Activated effector memory CD4-positive, alpha-beta T cell treated with anti-CD3 and anti-CD28 coated beads, Interleukin-2, amount 50 U/mL, for 16 hours (primary cell): ENCODE measurements around the gene FAM234B.
"Not testable (repeated sequence)": the region's sequence is repeated elsewhere in the genome, so short reads cannot be mapped to it uniquely, and the experiment has no call there.

Source experiments
- DNase-seq: peaks from one replicate; pipeline ENCODE4 v3.0.0-alpha.2; 2020

Gene FAM234B

DNA sequence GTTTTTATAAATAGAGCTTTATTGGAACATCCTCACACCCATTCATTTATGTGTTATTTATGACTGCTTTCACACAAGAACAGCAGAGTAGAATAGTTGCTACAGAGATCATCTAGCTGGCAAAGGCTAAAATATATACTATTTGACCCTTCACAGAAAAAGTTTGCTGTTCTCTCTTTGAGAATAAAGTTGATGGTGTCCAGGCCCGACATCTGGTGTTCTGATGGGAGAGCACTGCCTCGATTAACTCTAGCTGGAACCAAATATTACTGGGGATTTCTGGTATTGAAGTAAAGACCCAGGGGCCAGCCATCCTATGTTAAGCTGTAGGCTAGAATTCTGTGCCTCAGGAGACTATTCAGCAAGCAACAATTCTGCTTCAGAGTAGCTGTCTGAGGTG is 21.8 kb downstream of the FAM234B start:
- no peak for DNase-seq

DNA sequence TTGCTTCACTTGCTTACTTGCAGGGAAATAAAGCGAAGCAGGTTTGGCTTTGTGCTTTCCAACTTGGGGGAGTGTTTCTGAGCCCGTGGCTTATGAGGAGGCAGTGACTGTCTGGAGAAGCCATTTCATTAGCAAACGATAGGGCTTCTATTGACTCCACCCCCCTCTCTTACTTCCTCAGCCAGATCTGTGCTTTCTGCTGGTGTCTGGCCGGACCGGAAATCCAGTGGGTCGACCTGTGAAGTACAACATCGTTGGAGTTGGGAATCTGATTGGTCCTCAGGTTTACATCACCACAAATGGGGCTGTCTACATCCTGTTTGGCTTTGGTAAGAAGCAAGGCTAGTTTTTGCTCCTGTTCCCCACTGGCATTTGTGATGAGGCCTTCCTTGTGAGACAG is 22.3 kb downstream of the FAM234B start:
- DNase-seq, result no peak

DNA sequence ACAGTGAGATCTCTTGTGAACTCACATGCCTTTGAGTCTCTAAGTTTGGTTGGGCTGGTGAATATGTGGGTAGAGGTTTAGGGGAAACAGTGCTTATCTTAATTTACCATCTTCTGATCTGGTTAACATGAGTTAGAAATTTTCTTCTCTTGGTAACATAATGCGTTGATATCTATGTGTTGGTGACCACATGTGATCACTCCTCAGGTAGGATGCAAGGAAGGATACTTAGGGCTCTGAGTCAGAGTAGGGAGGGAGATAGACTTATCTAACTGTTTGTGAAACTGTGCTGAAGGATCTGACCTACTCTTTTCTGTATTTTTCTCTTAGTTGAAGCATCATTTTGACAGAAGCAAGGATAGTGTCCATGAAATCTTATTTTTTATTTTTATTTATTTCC is 23.1 kb downstream of the FAM234B start:
- DNase-seq, result no peak

DNA sequence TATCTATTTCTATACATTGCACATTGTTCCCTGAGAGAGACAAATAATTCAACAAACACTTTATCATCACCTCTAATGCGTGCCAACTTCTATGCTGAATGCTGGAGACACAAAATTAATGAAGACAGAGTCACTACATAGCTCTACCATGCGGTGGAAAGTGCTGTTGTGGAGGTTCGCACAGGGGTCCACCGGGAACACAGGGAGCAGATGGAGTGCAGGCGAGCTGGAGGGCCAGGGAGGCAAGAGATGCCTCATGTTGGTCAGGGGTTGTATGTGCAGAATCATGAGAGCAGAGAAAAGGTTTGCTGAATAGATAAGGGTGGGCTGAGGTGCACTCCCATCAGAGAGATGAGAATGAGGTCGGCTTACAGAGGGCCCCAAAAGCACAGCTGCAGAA is 25.2 kb downstream of the FAM234B start:
- DNase-seq, result no peak

DNA sequence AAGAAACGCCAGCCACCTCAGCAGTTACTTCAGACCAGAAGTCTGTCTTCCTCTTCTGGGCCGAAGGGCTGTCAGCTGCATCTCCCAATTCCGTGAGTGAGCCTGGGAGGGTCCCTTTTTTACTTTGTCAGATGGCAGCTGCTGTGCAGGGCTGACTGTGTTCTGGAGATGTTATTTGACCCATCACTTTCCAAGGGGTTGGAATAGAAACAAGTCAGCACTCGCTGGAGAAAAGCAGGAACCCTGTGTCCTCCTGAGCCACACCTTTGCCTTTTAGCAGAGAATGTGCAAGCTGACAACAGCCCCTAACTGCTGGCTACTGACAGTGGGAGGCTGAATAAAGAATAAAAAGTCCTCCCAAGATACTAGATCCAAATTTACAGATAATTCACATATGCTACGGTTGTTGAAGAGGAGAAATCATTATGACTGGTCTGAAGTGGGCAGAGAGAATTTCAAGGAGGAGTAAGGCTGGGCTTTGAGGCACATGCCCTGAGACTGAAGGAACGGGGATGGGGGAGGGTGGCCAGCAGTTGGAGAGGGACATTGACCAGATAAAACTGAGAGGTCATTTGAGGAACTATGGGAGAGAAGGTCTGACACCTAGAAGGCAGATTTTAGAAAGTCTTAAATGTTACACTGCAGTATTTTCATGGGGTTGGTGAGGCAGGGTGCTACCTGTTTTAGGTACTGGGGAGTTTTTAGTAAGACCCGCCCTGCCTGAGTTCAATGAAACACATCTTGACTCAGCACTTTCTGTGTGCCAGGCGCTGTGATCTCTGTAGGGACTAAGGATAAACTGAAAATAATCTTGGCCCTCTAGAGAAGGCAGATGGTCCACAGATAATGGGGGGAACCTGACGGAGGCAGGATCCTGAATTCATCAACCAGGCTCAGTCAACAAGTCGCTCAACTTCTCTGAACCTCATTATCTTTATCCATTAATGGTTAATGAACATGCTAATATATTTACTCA is 27.4 kb downstream of the FAM234B start:
- DNase-seq, result no peak

DNA sequence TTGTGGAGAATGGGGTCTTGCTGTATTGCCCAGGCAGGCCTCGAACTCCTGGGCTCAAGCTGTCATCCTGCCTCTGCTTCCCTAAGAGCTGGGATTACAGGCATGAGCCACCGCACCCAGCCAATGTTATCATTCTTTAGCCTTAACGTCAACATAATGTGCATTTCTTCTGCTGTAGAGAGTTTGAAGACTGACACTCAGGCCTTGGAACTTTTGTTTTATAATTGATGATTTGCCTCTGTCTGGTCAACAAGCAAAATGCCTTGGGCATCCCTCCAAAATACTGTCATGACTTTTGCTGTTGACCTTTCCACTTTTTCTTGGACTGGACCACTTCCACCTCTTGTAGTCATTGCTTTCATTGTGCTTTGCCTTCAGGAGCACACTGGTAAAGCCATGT is 29.0 kb downstream of the FAM234B start:
- DNase-seq, result no peak

DNA sequence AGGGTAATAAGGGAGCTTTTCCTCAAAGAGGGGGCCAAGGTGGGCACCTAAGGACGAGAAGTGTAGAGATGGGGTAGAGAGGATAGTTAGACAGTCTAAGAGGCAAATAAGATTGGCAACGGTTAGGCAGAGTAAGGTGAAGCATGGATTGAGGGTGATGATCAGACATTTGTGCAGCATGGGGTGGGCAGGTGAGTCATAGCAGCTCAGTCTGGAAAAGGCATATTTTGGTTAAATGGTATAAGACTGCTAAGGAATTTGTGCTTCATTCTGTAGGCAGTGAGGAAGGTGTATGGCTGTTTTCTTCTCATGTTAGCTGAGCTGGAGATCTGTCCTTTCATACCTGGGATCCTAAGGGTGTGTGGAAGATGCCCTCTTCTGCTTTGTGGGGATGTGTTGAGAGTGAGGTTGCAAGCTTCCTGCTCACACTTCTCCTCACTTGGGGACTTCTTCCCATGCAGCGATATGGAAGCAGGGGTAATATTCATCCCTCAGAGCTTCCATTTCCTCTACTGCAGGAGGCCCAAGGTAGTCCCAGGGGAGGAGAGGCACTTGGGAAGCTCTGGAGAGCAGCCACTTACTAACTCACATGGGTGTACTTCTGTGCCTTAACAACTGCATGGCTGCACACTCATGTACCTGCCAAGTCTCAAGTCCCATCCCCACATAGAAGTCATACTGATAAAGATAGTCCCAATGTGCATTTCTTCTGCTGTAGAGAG is 30.4 kb downstream of the FAM234B start:
- DNase-seq, result no peak

DNA sequence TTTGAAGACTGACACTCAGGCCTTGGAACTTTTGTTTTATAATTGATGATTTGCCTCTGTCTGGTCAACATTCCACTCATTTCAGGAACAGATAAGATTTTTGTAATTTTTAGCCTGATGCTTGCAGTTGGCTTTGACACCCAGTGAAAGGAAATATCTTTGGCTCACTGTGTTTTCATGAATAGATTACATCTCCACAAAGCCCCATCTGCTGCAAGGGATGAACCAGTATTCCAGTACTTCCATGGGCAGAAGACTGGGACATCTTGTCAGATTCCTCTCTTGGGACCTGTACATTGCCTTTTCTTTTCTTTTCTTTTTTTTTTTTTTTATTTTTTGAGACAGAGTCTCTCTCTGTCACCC is 30.9 kb downstream of the FAM234B start:
- no peak for DNase-seq

DNA sequence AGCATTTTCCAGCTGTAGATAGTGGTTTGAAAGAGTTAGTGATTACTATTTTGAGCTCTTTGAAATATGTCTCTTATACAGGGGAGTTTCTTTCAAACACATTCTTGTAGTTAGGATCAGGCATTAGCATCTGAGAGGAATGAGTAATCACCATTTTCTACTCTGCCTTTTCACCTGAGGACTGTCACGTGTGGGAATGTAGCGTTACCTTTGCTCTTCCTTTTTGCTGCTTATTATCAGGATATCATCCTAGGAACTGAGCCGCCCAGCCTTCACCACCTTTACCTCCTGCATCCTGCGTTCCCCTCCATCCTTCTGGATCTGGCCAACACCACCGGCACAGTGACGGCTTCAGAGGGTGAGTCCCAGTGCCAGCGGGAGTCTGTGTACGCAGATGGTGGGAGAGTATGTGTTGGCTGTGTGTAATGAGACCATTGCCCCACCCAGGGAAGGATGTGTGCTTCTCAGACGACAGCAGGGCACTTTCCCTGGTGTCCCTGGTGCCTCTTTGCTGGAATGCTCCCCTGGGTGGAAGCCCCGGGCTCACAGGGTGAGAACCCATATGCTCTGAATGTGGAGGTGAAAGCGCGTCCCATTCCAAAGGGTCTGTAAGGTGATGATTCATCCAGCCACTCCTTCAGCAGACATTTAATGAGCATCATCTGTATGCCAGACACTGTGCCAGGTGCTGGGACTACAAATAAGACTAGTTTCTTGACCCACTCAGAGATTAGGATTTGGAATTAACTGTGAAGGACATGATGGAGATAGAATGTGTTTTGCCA is 31.8 kb downstream of the FAM234B start:
- no peak for DNase-seq

DNA sequence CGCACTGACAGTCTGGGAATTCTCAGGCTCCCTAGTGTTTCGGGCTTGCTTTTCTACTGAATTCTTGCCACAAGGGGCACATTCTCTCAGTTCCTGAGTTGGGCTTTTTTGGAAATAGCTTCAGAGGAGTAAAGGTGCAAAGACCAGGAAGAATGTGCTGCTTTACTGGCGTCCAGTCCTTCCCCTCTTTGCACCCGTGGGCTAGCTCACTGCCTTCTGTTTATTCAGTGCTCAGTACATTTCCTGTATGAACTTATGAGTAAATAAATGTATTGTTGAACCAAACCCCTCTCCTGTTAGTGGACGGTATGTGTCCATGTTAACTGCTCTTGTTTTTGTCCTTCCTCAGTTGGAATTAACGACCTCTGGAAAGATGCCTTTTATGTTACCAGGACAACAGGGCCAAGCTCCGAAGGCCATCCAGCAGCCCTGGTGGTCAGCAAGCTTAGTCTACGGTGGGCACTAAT is 35.3 kb downstream of the FAM234B start:
- no peak for DNase-seq

DNA sequence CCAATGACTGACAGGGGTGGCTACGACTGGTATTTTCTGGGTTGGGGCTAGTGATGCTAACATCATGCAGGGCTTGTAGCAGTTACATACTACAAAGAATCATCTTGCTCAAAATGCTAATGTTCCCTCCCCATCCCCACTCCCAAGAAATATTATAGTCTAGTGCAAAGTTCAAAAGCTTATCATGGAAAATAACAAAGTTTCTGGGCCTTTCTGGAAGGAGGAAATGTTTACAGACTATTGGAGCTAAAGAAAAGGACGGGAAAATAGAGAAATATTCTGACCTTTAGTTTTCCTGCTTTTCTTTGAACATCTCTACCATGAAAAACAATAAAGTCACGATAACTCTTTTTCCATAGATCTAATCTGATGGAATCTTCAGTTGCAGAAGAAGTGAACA is 36.1 kb downstream of the FAM234B start:
- no peak for DNase-seq

DNA sequence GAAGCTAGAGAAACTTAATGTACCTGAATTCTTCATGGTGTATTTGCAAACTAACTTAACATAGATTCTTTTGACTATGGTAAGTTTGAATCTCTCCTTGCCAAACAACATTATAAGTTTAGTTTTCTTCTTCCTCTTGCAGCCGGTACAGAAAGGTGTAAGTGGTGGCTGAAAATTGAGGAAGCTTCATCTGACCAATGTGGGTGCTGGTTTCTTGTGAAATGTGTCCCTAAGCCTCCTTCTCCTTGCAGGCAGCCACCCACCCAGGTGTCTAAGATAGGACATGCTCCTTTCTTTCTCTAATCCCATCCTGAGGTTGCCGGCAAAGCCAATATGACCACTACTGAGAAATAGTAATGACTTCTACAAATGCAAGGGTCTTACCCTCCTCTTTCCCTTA is 38.7 kb downstream of the FAM234B start:
- no peak for DNase-seq

DNA sequence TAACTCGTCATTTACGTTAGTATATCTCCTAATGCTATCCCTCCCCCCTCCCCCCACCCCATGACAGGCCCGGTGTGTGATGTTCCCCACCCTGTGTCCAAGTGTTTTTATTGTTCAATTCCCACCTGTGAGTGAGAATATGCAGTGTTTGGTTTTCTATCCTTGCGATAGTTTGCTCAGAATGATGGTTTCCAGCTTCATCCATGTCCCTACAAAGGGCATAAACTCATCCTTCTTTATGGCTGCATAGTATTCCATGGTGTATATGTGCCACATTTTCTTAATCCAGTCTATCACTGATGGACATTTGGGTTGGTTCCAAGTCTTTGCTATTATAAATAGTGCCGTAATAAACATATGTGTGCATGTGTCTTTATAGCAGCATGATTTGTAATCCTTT is 39.5 kb downstream of the FAM234B start:
- not testable (repeated sequence) for DNase-seq

DNA sequence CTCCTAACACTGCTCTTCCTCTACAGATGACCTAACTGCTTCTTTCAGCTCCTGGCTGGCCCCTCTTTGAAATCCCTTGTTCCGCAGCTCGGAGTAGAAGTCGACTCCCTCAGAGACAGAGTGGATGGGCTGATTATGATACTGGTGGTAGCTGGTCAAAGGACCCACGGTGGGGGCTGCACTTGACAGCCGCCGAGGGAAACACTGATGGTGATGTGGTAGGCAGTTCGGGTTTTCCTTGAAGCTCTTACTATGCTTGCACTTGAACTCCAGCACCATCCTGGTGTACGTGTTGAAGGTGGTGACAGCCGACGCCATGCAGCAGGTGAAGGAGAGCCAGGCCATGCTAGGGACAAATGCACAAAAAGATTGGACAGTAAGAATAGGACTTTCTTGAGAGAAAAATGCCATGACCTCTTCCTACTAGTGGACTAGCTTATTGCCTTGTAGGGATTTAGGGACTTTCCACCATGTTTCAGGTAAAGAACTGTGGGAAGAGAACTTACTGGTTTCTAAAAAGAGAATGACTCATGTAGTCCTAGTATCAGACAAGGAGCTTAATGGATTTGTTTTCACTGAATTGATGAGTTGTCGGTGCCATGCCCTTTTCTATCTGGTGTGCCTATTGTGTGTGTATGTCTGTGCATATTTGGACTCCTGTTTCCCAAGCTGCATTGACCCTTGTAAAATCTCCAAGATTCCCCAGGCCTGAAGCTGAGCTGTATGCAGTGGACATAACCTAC is 40.9 kb downstream of the FAM234B start:
- DNase-seq, result no peak

DNA sequence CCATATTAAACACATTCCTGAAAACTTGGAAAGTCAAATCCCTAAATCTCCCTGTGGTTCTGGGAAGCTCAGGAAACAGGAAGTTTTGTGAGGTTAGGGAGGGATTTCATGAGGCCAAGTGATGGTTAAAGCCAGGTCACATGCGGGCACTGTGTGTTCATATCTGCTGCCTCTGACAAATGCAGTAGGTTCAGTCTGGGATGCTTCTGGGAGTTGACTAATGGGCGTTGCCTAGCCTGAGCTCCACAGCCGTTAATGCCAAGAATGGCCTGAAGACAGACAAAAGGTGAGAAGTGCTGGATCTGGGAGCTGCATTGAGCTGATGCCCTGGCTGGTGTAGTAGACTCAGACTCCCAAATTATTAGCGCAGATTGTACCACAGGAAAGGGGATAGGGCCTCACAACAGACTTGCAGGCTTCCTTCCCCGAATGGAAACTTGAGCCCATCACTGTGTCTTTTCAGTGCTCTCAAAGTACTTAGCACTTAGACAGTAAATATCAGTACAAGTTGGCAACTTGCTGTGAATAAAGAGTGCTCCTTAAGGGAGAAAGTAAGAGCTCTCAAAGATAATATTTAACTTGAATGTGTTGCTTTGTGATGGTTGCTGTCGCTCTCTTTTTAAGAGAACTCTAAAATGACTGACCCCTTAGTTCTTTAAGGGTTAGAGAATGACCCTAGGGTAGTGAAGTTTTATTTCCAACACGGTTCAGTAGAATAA is 41.9 kb downstream of the FAM234B start:
- DNase-seq, result no peak

DNA sequence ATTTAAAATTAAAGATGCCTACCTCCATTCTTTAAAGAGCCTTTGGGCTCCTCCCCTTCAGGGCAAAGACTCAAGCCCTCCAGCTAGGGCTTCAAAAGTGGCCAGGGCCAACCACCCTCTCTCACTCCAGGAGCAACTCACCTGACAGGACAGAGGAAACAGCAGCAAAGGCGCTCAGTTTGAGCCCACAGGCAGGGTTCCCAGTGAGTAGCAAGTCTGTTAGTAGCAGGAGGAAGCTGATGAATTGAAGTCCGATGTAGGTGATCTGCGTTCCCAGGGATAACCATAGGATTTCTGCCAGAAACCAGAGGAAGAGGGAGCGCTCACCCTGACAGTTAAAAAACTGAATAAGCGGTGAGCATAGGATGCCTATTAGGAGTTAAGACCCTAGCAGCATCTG is 43.6 kb downstream of the FAM234B start:
- no peak for DNase-seq

DNA sequence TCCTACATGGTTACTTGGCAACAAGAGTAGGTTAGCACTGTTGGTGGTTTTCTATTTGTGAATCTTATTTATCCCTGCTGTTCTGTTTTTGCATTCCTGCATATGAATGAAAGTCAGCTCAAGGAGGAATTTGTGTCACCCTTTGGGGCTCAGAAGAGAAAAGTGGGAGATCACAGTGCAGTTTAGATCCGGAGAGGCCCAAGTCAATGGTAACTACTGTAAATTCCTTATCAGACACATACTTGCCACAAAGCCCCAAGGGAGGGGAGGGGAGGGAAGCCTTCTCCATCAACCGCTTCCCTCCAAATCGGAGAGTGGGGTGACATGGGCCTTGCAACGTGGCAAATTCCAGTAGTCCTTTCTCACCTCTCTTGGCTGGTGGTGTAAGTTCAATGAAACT is 44.3 kb downstream of the FAM234B start:
- DNase-seq, result no peak

DNA sequence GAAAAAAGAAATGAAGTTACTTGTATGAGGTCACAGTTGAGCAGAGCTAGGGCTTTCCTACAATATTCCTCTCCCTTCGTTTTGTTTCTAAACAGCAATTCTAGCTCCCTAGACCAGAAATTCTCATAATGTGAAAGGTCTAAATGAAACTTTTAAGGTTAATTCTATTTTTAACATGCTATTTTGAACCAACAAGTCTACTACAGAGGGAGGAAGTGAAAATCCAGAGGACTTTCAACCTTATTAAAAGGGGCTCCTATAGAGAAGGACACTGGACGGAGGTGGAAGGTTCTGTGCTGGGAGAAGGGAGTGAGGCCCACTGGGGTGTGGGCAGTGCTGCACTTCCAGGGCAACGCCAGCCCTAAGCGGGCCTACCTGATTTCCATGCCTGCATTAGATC is 45.9 kb downstream of the FAM234B start:
- no peak for DNase-seq

DNA sequence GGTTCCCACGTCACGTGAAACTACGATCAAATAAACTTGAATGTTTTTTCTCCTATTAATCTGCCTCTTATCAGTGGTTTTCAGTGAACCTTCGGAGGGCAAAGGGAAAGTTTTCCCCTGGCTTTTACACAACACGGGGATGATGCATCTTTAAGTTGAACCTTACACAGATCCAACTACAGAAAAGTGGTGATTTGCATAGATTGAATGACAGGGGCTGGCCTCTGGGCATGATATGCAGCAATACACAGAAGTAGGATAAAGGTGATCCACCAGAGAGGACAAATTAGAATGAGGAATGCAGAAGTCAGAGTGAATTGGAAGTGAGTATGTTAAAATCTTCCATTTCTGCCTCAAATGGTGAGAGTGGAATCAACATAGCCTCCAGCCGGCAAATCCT is 47.7 kb downstream of the FAM234B start:
- DNase-seq, result no peak

DNA sequence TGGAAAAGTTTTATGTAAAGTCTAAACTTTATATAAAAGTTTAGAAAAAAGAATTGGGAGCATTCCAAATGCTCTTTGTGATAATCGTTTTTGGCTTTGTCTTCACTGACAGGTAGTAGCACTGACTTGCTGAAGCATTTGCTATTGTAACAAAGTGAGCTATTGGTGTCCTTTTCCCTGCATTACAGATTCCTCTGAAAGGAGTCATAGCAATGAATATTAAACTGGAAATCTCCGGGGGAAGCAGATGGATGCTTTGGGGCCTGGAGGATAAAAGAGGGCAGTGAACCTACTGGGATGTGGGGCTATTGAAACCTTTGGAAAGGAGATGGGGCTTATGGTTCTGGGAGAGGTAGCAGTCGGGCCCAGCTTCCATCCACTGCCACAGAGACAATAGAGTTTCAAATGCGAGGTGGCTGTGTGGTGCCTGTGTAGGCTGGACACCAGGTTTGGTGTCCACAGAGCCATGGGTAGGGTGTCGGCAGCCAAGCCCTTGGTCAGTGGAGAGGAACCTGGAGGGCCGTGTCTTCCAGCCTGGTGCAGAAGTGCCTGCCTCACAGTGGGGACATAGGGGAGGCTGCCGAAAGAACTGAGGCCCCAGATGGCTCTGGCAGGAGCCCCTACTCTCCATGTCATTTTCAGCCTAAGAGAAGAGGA is 49.1 kb downstream of the FAM234B start:
- no peak for DNase-seq

DNA sequence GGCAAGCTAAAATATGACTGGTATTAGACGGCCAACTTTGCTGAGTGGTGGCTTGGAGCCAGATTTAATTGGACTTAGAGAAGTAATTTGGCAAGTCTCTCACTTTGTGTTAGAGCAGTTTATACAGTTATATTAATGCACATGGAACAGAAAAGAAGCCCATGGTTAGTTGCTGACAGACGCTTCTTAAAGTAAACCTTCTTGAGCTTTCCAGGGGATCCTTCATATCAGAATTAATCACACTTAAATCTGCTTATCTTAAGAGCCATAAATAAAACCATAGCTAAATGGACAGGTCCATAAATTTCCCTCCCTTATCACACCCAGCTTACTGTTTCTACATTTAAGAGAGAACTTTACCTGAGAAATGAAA is 49.7 kb downstream of the FAM234B start:
- DNase-seq, result no peak

DNA sequence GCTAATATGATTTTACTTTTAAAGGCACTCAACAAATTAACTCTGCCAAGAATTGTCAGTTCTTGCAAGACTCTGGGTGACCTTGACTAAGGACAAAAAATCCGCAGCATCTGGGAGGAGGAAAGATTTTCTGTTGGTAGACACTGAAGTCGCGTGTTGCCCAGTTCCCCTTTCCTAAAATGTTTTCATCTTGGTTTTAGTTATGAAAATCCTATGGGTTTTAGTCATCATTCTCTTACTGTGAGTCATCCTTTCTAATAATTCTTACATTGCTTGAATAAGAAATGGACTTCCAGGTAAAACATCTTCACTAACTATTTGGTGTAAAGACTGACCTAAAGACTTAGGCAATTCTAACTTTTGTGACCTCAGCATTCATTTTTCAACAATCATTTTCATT is 50.2 kb downstream of the FAM234B start:
- no peak for DNase-seq
